Right ventricle myocardium superior (tissue), 1 donor: ENCODE results near the gene FNBP1. TPM values are rescaled to one million over a fixed set of nuclear protein-coding genes. Genes with fewer than 3 reads are reported as not detected.
"Not testable (repeated sequence)": the region's sequence is repeated elsewhere in the genome, so short reads cannot be mapped to it uniquely, and the experiment has no call there.

Source experiments
- ATAC-seq: fragments of 200-7000 bp; cut with Tn5 transposase; one replicate; pipeline ENCODE4 v1.9.1; 2020; ENCODE audit warnings: mild to moderate bottlenecking; ENCODE audit not compliant: poor library complexity
- DNase-seq: peaks from one replicate; pipeline ENCODE4 v3.0.0-alpha.2; 2020
- intact Hi-C: fragments of 100-400 bp; cut with DNase I; formaldehyde crosslinking; loops from one replicate; pipeline ENCODE4 v1.11.2; 2022
- total RNA-seq: library from RNA; stranded (reverse); fragmentation: NEBNext Ultra II Directional; extraction: Animal tissue kit (Norgen Biotek cat#: 25700); gene quantifications from one replicate; pipeline ENCODE4 v1.2.1, GENCODE V29; 2021
- donor health status: DM: no; HTN: yes; CAD: no; lungs with severe emphysema.

FNBP1 gene
- total RNA-seq, 1 donor from 2014 or later = 21.5 TPM

GRCh38 chr9:130027533-130028365, 15.2 kb downstream of the FNBP1 start:
- DNase-seq (no peak), ATAC-seq (no peak)
- intact Hi-C loops = no loop called here

- intact Hi-C loops = no loop called here
- ATAC-seq = no peak
- DNase-seq = no peak
These were observed 16.2 kb downstream of the FNBP1 start for GRCh38 chr9:130026583-130027340.

- DNase-seq = no peak
- ATAC-seq = no peak
- intact Hi-C loops = no loop called here
These were observed 18.4 kb downstream of the FNBP1 start for GRCh38 chr9:130024597-130024994.

- ATAC-seq = no peak
- intact Hi-C loops = no loop called here
These were observed 18.9 kb downstream of the FNBP1 start for GRCh38 chr9:130023994-130024596.

GRCh38 chr9:130023144-130023787, 19.7 kb downstream of the FNBP1 start:
- intact Hi-C loops = no loop called here
- ATAC-seq = peak; percentile 13
- DNase-seq = no peak

More at GRCh38 chr9:130023994-130024596, 18.9 kb downstream of the FNBP1 start:
- DNase-seq = no peak

GRCh38 chr9:130022566-130023143, 20.3 kb downstream of the FNBP1 start:
- intact Hi-C loops = no loop called here
- ATAC-seq (no peak), DNase-seq (no peak)

- intact Hi-C loops, ATAC-seq, DNase-seq: not testable (repeated sequence)
These were observed 21.1 kb downstream of the FNBP1 start for GRCh38 chr9:130021842-130022241.

- ATAC-seq (no peak), DNase-seq (no peak)
- intact Hi-C loops = no loop called here
These were observed 21.9 kb downstream of the FNBP1 start for GRCh38 chr9:130021123-130021522.

- intact Hi-C loops = no loop called here
- ATAC-seq (no peak), DNase-seq (no peak)
These were observed 22.4 kb downstream of the FNBP1 start for GRCh38 chr9:130020618-130021017.

GRCh38 chr9:130018265-130018664, 24.7 kb downstream of the FNBP1 start:
- ATAC-seq (no peak), DNase-seq (no peak)
- intact Hi-C loops = no loop called here

GRCh38 chr9:130017510-130017909, 25.5 kb downstream of the FNBP1 start:
- DNase-seq, ATAC-seq, intact Hi-C loops: not testable (repeated sequence)

GRCh38 chr9:130017076-130017475, 25.9 kb downstream of the FNBP1 start:
- intact Hi-C loops = no loop called here
- no peak for ATAC-seq
- no peak for DNase-seq

GRCh38 chr9:130015353-130016019, 27.5 kb downstream of the FNBP1 start:
- DNase-seq (no peak), ATAC-seq (no peak)
- intact Hi-C loops = no loop called here

GRCh38 chr9:130013326-130013725, 29.7 kb downstream of the FNBP1 start:
- intact Hi-C loops = no loop called here
- DNase-seq = no peak
- no peak for ATAC-seq

- intact Hi-C loops = no loop called here
- DNase-seq (no peak), ATAC-seq (no peak)
These were observed 32.6 kb downstream of the FNBP1 start for GRCh38 chr9:130010151-130010988.

GRCh38 chr9:130009546-130009945, 33.4 kb downstream of the FNBP1 start:
- ATAC-seq, DNase-seq, intact Hi-C loops: not testable (repeated sequence)

- no peak for ATAC-seq
- no peak for DNase-seq
- intact Hi-C loops = no loop called here
These were observed 34.5 kb downstream of the FNBP1 start for GRCh38 chr9:130008538-130008937.
